Ovary (tissue), 9 donors: ENCODE measurements around the gene ATP11C. TPM values are rescaled to one million over a fixed set of nuclear protein-coding genes. Genes with fewer than 3 reads are reported as not detected.

Source experiments
- DNase-seq, 5 donors: peaks; one replicate each; pipeline ENCODE4 v3.0.0-alpha.2; 2019 to 2020
- H3K27ac ChIP-seq, 2 donors: fragments of 200-600 bp; one replicate each; pipeline versions ENCODE4 v1.5.1 to v1.8.0; 2019 to 2022
- H3K27me3 ChIP-seq: fragments of 200-600 bp; one replicate; pipeline ENCODE4 v1.8.0; 2022
- H3K36me3 ChIP-seq: fragments of 200-600 bp; sonication (generic); one replicate; pipeline ENCODE4 v1.5.1; 2019
- H3K4me1 ChIP-seq: one replicate; pipeline ENCODE4 v1.8.1; 2013; ENCODE audit warnings: mild to moderate bottlenecking, moderate library complexity; ENCODE audit not compliant: insufficient read depth
- H3K4me3 ChIP-seq: fragments of 200-600 bp; sonication (generic); one replicate; pipeline ENCODE4 v1.5.1; 2017
- H3K9me3 ChIP-seq, 2 donors: fragments of 200-600 bp in 1 of 2; sonication (generic) in 1 of 2; one replicate each; pipeline versions ENCODE4 v1.5.1 to v1.8.1; 2013 to 2019; ENCODE audit warnings: mild to moderate bottlenecking in 1 of 2, moderate library complexity in 1 of 2
- EP300 ChIP-seq: sonication (generic); formaldehyde crosslinking; IDR thresholded peaks from one replicate; pipeline ENCODE4 v1.6.1; 2017; ENCODE audit warnings: antibody characterized with exemption
- POLR2A ChIP-seq: fragments of 450-650 bp; IDR thresholded peaks from one replicate; pipeline ENCODE4 v1.6.1; 2017; ENCODE audit warnings: antibody characterized with exemption, mild to moderate bottlenecking, moderate library complexity
- WGBS, 3 donors: extraction: QIAGEN DNeasy Blood & Tissue Kit in 1 of 3; methylation state at CpG; one replicate each; pipeline versions ENCODE4 v1.1.5 to v1.1.7; 2013 to 2017; 5-methylcytosine and 5-hydroxymethylcytosine counted together
- intact Hi-C, 4 donors: fragments of 100-400 bp; cut with DNase I; formaldehyde crosslinking; loops; one replicate each; pipeline versions ENCODE4 v1.11.0 to v1.15.1; 2022 to 2023
- polyA plus RNA-seq, 2 donors: library from polyadenylated mRNA; stranded (reverse); fragments of 200-250 nt in 1 of 2; fragments of 350-450 nt in 1 of 2; fragmentation: Illumina TruSeq in 1 of 2; extraction: RNeasy Lipid Tissue Mini Kit (QIAGEN cat#74804) in 1 of 2; gene quantifications; one replicate each; pipeline ENCODE4 v1.2.3, GENCODE V29; 2013 to 2014
- total RNA-seq, 7 donors: library from RNA; depleted of rRNA in 2 of 7; stranded (reverse); fragments of >200 nt in 2 of 7; fragmentation: NEBNext Ultra II Directional in 3 of 7; extraction: Animal tissue kit (Norgen Biotek cat#: 25700) in 3 of 7; gene quantifications; one replicate each; pipeline versions ENCODE4 v1.1.0 to v1.2.4, GENCODE V29; 2016 to 2023
- TF ChIP-seq, protein P1 (sequence below), 3 donors: fragments of 450-650 bp in 2 of 3; fragments of 200-600 bp in 1 of 3; IDR thresholded peaks; one replicate each; pipeline versions ENCODE4 v1.5.1 to v1.8.0; 2016 to 2022; ENCODE audit warnings: antibody characterized with exemption in 3 of 3, mild to moderate bottlenecking in 1 of 3
- donor health status: DM: no; HTN: no; CAD: no; lungs with moderate emphysema.
- donor health status: DM: no; HTN: no; CAD: no.
- donor health status: Bipolar disorder and iron deficiency.
- donor health status: DM: yes; HTN: yes; CAD: no.
- donor health status: DM: no; HTN: no; CAD: no.
- donor health status: DM: yes; HTN: yes; CAD: no.

Gene ATP11C
- total and polyA plus RNA-seq, 9 donors = 13.0 to 34.7 (median 22.9) TPM

DNA sequence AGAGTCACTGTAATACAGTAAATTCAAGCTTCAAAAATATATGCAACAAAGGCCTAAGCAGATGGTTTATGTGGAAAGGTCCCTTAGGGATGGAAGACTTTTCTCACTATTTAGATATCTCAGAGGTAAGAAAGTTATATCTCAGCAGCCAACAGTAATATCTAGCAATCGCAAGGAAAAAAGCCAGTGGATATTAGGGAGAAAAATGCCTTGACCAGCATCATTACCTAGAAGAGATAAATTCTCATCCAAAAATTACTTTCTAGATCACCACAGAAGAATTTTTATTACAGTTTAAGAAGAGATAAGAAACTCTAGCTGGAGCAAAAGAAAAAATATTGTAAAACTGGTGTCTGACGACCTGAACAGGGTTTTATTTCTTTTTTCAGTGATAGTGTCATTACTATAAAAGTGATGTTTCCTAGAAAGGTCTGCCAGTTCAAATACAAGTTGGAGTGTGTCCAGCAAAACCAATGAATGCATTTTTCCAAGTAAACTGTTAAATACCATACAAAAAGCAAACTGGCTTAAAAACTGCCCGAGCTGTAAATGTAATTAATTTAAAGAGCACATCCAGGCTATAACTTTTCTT, 100.0 kb downstream of the ATP11C start:
- Histone ChIP-seq H3K36me3 (no peaks in the 10 kb centered on the region), H3K27me3 (no peaks in the 10 kb centered on the region), H3K27ac (no peak overlapping the region), H3K4me1 (no peaks in the 10 kb centered on the region), H3K9me3 (no peaks in the 10 kb centered on the region), H3K4me3 (no peak overlapping the region)
- intact Hi-C loops = no loop called here
- WGBS, 3 donors = 35 to 48% (median 37%) methylated on average over 3 of the region's 3 CpGs
- TF ChIP-seq, protein P1, sequence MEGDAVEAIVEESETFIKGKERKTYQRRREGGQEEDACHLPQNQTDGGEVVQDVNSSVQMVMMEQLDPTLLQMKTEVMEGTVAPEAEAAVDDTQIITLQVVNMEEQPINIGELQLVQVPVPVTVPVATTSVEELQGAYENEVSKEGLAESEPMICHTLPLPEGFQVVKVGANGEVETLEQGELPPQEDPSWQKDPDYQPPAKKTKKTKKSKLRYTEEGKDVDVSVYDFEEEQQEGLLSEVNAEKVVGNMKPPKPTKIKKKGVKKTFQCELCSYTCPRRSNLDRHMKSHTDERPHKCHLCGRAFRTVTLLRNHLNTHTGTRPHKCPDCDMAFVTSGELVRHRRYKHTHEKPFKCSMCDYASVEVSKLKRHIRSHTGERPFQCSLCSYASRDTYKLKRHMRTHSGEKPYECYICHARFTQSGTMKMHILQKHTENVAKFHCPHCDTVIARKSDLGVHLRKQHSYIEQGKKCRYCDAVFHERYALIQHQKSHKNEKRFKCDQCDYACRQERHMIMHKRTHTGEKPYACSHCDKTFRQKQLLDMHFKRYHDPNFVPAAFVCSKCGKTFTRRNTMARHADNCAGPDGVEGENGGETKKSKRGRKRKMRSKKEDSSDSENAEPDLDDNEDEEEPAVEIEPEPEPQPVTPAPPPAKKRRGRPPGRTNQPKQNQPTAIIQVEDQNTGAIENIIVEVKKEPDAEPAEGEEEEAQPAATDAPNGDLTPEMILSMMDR (IDR thresholded peaks at IDR 0.05) = no peak
- TF ChIP-seq EP300 (no peak), POLR2A (no peak)
- DNase-seq = no peak

DNA sequence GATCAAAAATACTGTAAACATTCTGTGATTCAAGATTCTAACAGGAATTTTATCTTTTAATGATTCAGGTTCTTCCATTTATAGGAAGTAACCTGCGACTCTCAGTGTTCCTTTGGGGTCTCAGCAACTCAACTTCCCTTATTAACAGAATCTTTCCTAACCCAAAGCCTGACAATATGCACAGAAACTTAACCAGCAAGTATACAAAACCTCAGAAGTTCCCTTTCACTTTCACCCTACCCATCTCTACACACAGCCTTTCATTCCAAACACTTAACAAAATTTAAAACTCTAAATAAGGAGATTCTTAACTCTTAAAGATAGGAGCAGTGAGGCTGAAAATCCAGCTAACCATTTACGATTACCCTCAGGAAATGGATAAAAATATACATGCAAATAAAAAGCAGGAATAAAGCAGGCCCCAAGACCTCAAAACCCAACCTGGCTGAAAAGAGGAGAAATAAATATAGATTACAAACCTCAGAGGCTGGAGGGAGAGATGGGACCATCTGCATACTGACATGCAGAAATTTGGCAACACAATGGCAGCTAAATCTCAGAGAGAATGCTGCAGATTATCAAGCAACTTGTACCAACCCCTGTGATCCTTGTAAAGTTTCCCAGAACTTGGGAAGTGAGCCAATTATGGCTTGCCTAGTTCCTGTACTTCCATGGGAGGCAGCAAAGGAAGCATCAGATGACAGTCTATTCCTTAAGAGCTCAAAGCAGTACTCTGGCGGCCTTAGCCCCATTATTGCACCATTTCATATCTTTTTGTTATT, 101.0 kb downstream of the ATP11C start:
- Histone ChIP-seq H3K36me3 (no peaks in the 10 kb centered on the region), H3K27me3 (no peaks in the 10 kb centered on the region), H3K4me1 (no peaks in the 10 kb centered on the region), H3K9me3 (no peaks in the 10 kb centered on the region), H3K4me3 (no peak overlapping the region), H3K27ac (no peak overlapping the region)
- intact Hi-C loops = no loop called here
- TF ChIP-seq EP300 (no peak), POLR2A (no peak)
- TF ChIP-seq, protein P1 (IDR thresholded peaks at IDR 0.05) = no peak
- DNase-seq = peak in 2 of 5 donors; percentile 9 to 20
- 37 to 45% (median 41%) methylated on average over 3 of the region's 3 CpGs for WGBS, 3 donors

DNA sequence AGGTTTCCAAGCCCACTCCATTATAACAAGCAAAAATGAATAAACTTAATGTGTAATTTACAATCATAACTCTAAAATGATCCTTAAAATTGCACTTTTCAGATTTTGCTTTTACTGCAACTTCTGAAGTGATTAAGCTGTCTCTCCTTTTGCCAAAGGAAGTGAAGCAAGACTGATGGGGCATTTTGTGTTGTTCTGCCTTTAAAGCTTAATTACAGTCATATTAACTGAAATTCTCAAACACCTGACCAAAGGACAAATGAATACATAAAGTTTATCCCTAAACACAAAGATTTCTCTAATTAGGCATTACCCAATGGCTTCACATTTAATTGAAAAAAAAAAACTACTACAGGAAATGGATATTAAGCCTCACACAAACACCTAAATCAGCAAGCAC, 101.8 kb downstream of the ATP11C start:
- H3K27me3 ChIP-seq = no peaks in the 10 kb centered on the region
- no peaks in the 10 kb centered on the region for H3K9me3 ChIP-seq
- DNase-seq = no peak
- no peaks in the 10 kb centered on the region for H3K36me3 ChIP-seq
- H3K27ac ChIP-seq = no peak overlapping the region
- intact Hi-C loops = no loop called here
- no peak overlapping the region for H3K4me3 ChIP-seq
- TF ChIP-seq, protein P1 (IDR thresholded peaks at IDR 0.05) = no peak
- no peaks in the 10 kb centered on the region for H3K4me1 ChIP-seq

DNA sequence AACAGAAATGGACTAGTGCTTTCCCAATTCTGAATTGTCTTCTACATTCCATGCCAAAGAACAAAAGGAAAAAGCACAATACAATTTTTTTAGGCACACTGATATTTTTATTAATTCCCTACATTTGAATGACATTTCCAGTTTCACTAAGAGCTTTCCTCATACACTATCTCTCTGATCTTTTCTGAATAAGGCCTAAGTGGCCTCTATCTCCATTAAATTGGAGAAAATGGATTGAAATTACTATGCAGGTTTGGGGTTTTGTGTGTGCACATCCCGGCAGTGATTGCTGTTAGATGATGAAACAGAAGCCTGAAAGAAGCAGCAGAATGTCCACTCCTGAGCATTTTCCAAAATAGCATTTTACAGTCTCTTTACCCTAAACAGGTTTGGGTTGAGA, 104.0 kb downstream of the ATP11C start:
- Histone ChIP-seq H3K27ac (no peak overlapping the region), H3K27me3 (no peaks in the 10 kb centered on the region), H3K36me3 (no peaks in the 10 kb centered on the region), H3K9me3 (no peaks in the 10 kb centered on the region), H3K4me1 (peaks cover 2% of the 10 kb centered on the region), H3K4me3 (no peak overlapping the region)
- no peak for DNase-seq
- intact Hi-C loops = no loop called here
- WGBS, 3 donors = 81 to 90% (median 83%) methylated on average over 1 of the region's 1 CpG
- TF ChIP-seq, protein P1 (IDR thresholded peaks at IDR 0.05) = no peak
- no peak for TF ChIP-seq EP300
- no peak for TF ChIP-seq POLR2A
